IMR-90 (cell line): ENCODE results near the gene HIKESHI. TPM values are rescaled to one million over a fixed set of nuclear protein-coding genes. Genes with fewer than 3 reads are reported as not detected.
"Not testable (repeated sequence)": the region's sequence is repeated elsewhere in the genome, so short reads cannot be mapped to it uniquely, and the experiment has no call there.

Source experiments
- ATAC-seq: fragments of 200-7000 bp; cut with Tn5 transposase; 2 replicates; pipeline ENCODE4 v1.9.1; 2020; ENCODE audit warnings: low read depth, mild to moderate bottlenecking, moderate library complexity
- BruUV-seq: library from RNA; stranded (reverse); fragments of 400-500 nt; replicated peaks from 2 replicates; lab custom pipeline; 2021; lab: Mats Ljungman, UMichigan
- CTCF ChIA-PET: fragments of 300-600 bp; formaldehyde crosslinking; extraction: SDS; loops from one replicate; lab custom pipeline; 2021; ENCODE audit warnings: antibody characterized with exemption; lab: Yijun Ruan, JAX
- POLR2A ChIA-PET: fragments of 300-600 bp; sonication (Branson Sonifier 250); formaldehyde crosslinking; loops from one replicate; lab custom pipeline; 2022; ENCODE audit warnings: antibody characterized with exemption; ENCODE audit not compliant: unreplicated experiment; lab: Charles Lee
- DNase-seq: peaks from one replicate; pipeline ENCODE4 v3.0.0; 2013
- H2AFZ ChIP-seq: replicated peaks from 2 replicates; pipeline ENCODE3; 2013; ENCODE audit warnings: low read length, mild to moderate bottlenecking; ENCODE audit not compliant: poor library complexity
- H2AK5ac ChIP-seq: 2 replicates; pipeline ENCODE4 v1.6.1; 2013; ENCODE audit warnings: low read depth, low read length, inconsistent platforms
- H2AK9ac ChIP-seq: replicated peaks from 2 replicates; pipeline ENCODE3; 2013; ENCODE audit warnings: mild to moderate bottlenecking, low read depth, low read length, moderate library complexity; ENCODE audit not compliant: poor library complexity
- H2BK120ac ChIP-seq: 2 replicates; pipeline ENCODE4 v1.6.1; 2013; ENCODE audit warnings: low read depth, low read length, inconsistent platforms
- H2BK15ac ChIP-seq: 3 replicates; pipeline ENCODE4 v1.6.1; 2013; ENCODE audit warnings: low read depth, low read length, inconsistent platforms
- H2BK20ac ChIP-seq: 2 replicates; pipeline ENCODE4 v1.6.1; 2013; ENCODE audit warnings: low read depth, mild to moderate bottlenecking, inconsistent platforms, low read length, moderate library complexity
- H2BK5ac ChIP-seq: 2 replicates; pipeline ENCODE4 v1.6.1; 2013; ENCODE audit warnings: mild to moderate bottlenecking, low read depth, low read length, inconsistent platforms; ENCODE audit not compliant: poor library complexity, severe bottlenecking
- H3K14ac ChIP-seq: replicated peaks from 2 replicates; pipeline ENCODE4 v1.6.1; 2013; ENCODE audit warnings: low read depth, low read length, inconsistent platforms
- H3K18ac ChIP-seq: 2 replicates; pipeline ENCODE4 v1.6.1; 2013; ENCODE audit warnings: low read depth, low read length, control low read depth
- H3K23ac ChIP-seq: 2 replicates; pipeline ENCODE4 v1.6.1; 2013; ENCODE audit warnings: low read depth, low read length, inconsistent platforms
- H3K27ac ChIP-seq: 2 replicates; pipeline ENCODE4 v1.5.1; 2013; ENCODE audit warnings: mild to moderate bottlenecking, control low read depth, low read length; ENCODE audit not compliant: insufficient read depth
- H3K27me3 ChIP-seq: 2 replicates; pipeline ENCODE4 v1.6.1; 2013; ENCODE audit warnings: low read length; ENCODE audit not compliant: control insufficient read depth, insufficient read depth
- H3K36me3 ChIP-seq: 2 replicates; pipeline ENCODE4 v1.6.1; 2013; ENCODE audit warnings: low read length, mixed read lengths; ENCODE audit not compliant: control insufficient read depth, insufficient read depth
- H3K4ac ChIP-seq: 2 replicates; pipeline ENCODE4 v1.6.1; 2013; ENCODE audit warnings: low read depth, low read length, inconsistent platforms
- H3K4me1 ChIP-seq: 2 replicates; pipeline ENCODE4 v1.6.1; 2013; ENCODE audit warnings: low read length, mixed read lengths; ENCODE audit not compliant: control insufficient read depth, insufficient read depth
- H3K4me2 ChIP-seq: 2 replicates; pipeline ENCODE4 v1.6.1; 2013; ENCODE audit warnings: low read depth, mild to moderate bottlenecking, control low read depth, low read length, moderate library complexity
- H3K4me3 ChIP-seq: 2 replicates; pipeline ENCODE4 v1.5.1; 2013; ENCODE audit warnings: low read depth, mild to moderate bottlenecking, control low read depth, low read length, moderate library complexity; ENCODE audit not compliant: insufficient read depth
- H3K56ac ChIP-seq: 2 replicates; pipeline ENCODE4 v1.6.1; 2013; ENCODE audit warnings: low read length, inconsistent platforms; ENCODE audit not compliant: insufficient read depth; ENCODE audit errors: extremely low read depth
- H3K79me1 ChIP-seq, 2 experiments: 2 replicates each; pipeline ENCODE4 v1.6.1; 2013; ENCODE audit warnings: low read length in 2 of 2, inconsistent platforms in 1 of 2, low read depth in 1 of 2
- H3K9ac ChIP-seq: 2 replicates; pipeline ENCODE4 v1.6.1; 2013; ENCODE audit warnings: low read depth, low read length, control low read depth
- H3K9me1 ChIP-seq: 2 replicates; pipeline ENCODE4 v1.6.1; 2013; ENCODE audit warnings: low read length, inconsistent platforms; ENCODE audit not compliant: insufficient read depth
- H3K9me3 ChIP-seq: 2 replicates; pipeline ENCODE4 v1.6.1; 2013; ENCODE audit warnings: low read length; ENCODE audit not compliant: control insufficient read depth, insufficient read depth
- H4K20me1 ChIP-seq: 2 replicates; pipeline ENCODE4 v1.6.1; 2013; ENCODE audit warnings: low read length, inconsistent platforms; ENCODE audit not compliant: insufficient read depth
- H4K5ac ChIP-seq: 2 replicates; pipeline ENCODE4 v1.6.1; 2013; ENCODE audit warnings: mild to moderate bottlenecking, low read depth, low read length, control low read depth
- H4K8ac ChIP-seq, 2 experiments: 2 replicates each; pipeline ENCODE4 v1.6.1; 2013; ENCODE audit warnings: low read depth in 2 of 2, low read length in 2 of 2, control low read depth in 1 of 2, inconsistent platforms in 1 of 2
- H4K91ac ChIP-seq: 2 replicates; pipeline ENCODE4 v1.6.1; 2013; ENCODE audit warnings: low read depth, low read length, inconsistent platforms; ENCODE audit not compliant: insufficient read depth
- WGBS, 2 experiments: methylation state at CpG; one replicate each; pipeline versions ENCODE4 v1.1.5 to v1.1.7; 2013; ENCODE audit warnings: missing lambda C conversion rate in 2 of 2; ENCODE audit not compliant: insufficient read length in 1 of 2; ENCODE audit errors: extremely low coverage in 2 of 2; 5-methylcytosine and 5-hydroxymethylcytosine counted together
- dilution Hi-C: fragments of 300-500 bp; cut with HindIII; formaldehyde crosslinking; loops from one replicate; pipeline ENCODE4 v1.14.3; 2018; ENCODE audit warnings: low sequenced_read_pairs; ENCODE audit not compliant: unreplicated experiment
- in situ Hi-C: fragments of 300-500 bp; cut with MboI; formaldehyde crosslinking; loops from 3 replicates; pipeline ENCODE4 v1.14.3; 2019; ENCODE audit warnings: low sequenced_read_pairs, inconsistent platforms, mixed read lengths
- intact Hi-C: fragments of 100-400 bp; cut with micrococcal nuclease; formaldehyde crosslinking; loops from 2 replicates; pipeline ENCODE4 v1.10.0; 2022
- polyA plus RNA-seq, 3 experiments: library from polyadenylated mRNA; depleted of rRNA; stranded (reverse); fragments of >200 nt; gene quantifications; 2 replicates each; pipeline ENCODE4 v1.2.3, GENCODE V29; 2012; ENCODE audit warnings: low replicate concordance in 1 of 3
- total RNA-seq: library from RNA; depleted of rRNA; stranded (reverse); fragments of >200 nt; gene quantifications from 2 replicates; pipeline ENCODE4 v1.2.3, GENCODE V29; 2012

Gene HIKESHI
- total and polyA plus RNA-seq, 2 of the 4 experiments (the other 2 are of a cell fraction): 49.4 to 73.5 TPM

DNA sequence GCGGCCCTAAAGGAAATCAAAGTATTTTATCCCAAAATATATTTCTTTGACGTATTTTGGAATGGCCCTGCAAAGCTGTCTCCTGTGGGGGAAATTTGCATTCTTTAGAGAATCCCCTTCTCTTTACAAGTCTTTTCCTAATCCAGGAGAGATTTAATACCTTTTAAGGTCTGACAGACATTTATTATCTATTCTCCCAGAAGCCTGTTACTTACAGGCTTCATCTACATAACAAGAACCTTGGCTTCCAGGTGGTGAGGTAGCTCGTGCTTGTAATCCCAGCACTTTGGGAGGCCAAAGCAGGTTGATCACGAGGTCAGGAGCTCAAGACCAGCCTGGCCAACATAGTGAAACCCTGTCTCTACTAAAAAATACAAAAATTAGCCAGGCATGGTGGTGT is 55.4 kb downstream of the HIKESHI start:
- no CpG with 5 or more reads among the region's 4 CpGs for whole genome bisulfite sequencing, 2 experiments
- ATAC-seq, H4K8ac ChIP-seq, H3K9me1 ChIP-seq, H2BK120ac ChIP-seq, H2AFZ ChIP-seq, H3K79me1 ChIP-seq, dilution Hi-C loops, H4K5ac ChIP-seq, H3K4me2 ChIP-seq, in situ Hi-C loops, H2BK15ac ChIP-seq, H3K4ac ChIP-seq, DNase-seq, H3K9me3 ChIP-seq, H3K4me1 ChIP-seq, H2BK20ac ChIP-seq, H3K23ac ChIP-seq, BruUV-seq, H4K20me1 ChIP-seq, H3K9ac ChIP-seq, H2AK9ac ChIP-seq, POLR2A ChIA-PET, H3K27me3 ChIP-seq, H2BK5ac ChIP-seq, intact Hi-C loops, H3K14ac ChIP-seq, H2AK5ac ChIP-seq, H3K4me3 ChIP-seq, H4K91ac ChIP-seq, H3K18ac ChIP-seq, H3K27ac ChIP-seq, H3K36me3 ChIP-seq, H3K56ac ChIP-seq: not testable (repeated sequence)
- CTCF ChIA-PET: interaction anchor here (0.6 to 0.9 kb wide), 2 partner anchors 467 to 639 kb away, joined by 3 to 5 read pairs; no protein-coding TSS in a partner anchor
